HEK293 (cell line): ENCODE data around the gene RDX.

Experiments
- CTCF ChIP-seq: fragments of 450-650 bp; formaldehyde crosslinking; IDR thresholded peaks from 2 replicates; pipeline ENCODE4 v1.5.1; 2016; ENCODE audit warnings: missing biosample characterization, missing genetic modification characterization
- FEZF1 ChIP-seq: fragments of 450-650 bp; formaldehyde crosslinking; IDR thresholded peaks from 2 replicates; pipeline ENCODE4 v1.5.1; 2016; ENCODE audit warnings: missing biosample characterization, missing genetic modification characterization
- PBX3 ChIP-seq: sonication (generic); formaldehyde crosslinking; IDR thresholded peaks from 2 replicates; pipeline ENCODE4 v1.8.1; 2022; ENCODE audit warnings: mild to moderate bottlenecking, moderate library complexity, missing genetic modification reagents
- ZBTB49 ChIP-seq: fragments of 450-650 bp; formaldehyde crosslinking; IDR thresholded peaks from 2 replicates; pipeline ENCODE4 v1.5.1; 2016; ENCODE audit warnings: missing biosample characterization, missing genetic modification characterization, low read depth
- ZNF10 ChIP-seq: fragments of 450-650 bp; formaldehyde crosslinking; IDR thresholded peaks from 2 replicates; pipeline ENCODE4 v1.5.1; 2017; ENCODE audit warnings: missing biosample characterization, missing genetic modification characterization
- ZNF184 ChIP-seq: fragments of 450-650 bp; IDR thresholded peaks from 2 replicates; pipeline ENCODE4 v1.5.1; 2018; ENCODE audit warnings: missing biosample characterization, mild to moderate bottlenecking, missing genetic modification characterization
- ZNF211 ChIP-seq: fragments of 450-650 bp; formaldehyde crosslinking; IDR thresholded peaks from 2 replicates; pipeline ENCODE4 v1.5.1; 2016; ENCODE audit warnings: low read depth, missing biosample characterization, missing genetic modification characterization
- ZNF274 ChIP-seq, 2 experiments: fragments of 200-500 bp in 1 of 2; fragments of 450-650 bp in 1 of 2; sonication (Bioruptor generic) in 1 of 2; formaldehyde crosslinking in 1 of 2; IDR thresholded peaks; 2 replicates each; pipeline versions ENCODE4 v1.5.1 to v1.6.1; 2014 to 2016; ENCODE audit warnings: borderline replicate concordance in 1 of 2, inconsistent platforms in 1 of 2, low read length in 1 of 2, missing biosample characterization in 1 of 2, missing genetic modification characterization in 1 of 2
- ZNF302 ChIP-seq: fragments of 450-650 bp; formaldehyde crosslinking; IDR thresholded peaks from 2 replicates; pipeline ENCODE4 v1.5.1; 2016; ENCODE audit warnings: missing biosample characterization, missing genetic modification characterization, low read depth
- ZNF580 ChIP-seq: fragments of 450-650 bp; formaldehyde crosslinking; IDR thresholded peaks from 2 replicates; pipeline ENCODE4 v1.5.1; 2016; ENCODE audit warnings: missing biosample characterization, missing genetic modification characterization
- ZNF707 ChIP-seq: fragments of 450-650 bp; formaldehyde crosslinking; IDR thresholded peaks from 2 replicates; pipeline ENCODE4 v1.5.1; 2016; ENCODE audit warnings: missing biosample characterization, missing genetic modification characterization

DNA sequence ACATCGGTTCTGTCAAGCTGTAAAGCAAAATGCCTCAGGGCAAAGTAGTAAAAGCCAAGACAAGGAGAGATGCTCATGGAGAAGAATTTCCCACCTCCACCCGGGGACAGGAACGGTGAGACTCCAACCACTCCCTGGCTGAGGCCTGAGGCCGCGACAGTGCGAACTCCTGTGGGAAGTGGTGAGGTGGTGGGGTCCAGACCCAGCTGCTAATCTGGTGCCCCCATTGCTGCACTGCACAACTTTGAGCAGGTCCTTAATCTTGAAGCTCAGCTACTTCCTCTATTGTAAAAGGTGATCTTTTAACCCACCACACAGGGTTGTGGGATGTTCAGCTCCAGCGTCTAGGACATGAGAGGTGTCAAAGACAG lies 119.3 kb downstream of the RDX start:
- no peak for TF ChIP-seq CTCF
- TF ChIP-seq ZNF10 (tag by site-specific recombination): no peak
- TF ChIP-seq FEZF1 (tag by site-specific recombination): no peak
- TF ChIP-seq ZNF211 (tag by site-specific recombination): no peak
- TF ChIP-seq ZBTB49 (tag by site-specific recombination): no peak
- no peak for TF ChIP-seq ZNF302 (tag by site-specific recombination)
- no peak for TF ChIP-seq ZNF184 (tag by site-specific recombination)
- TF ChIP-seq ZNF707 (tag by site-specific recombination): no peak
- TF ChIP-seq ZNF580 (tag by site-specific recombination): no peak
- no peak for TF ChIP-seq ZNF274 (IDR thresholded peaks at IDR 0.05; ENCODE audit: low read length)
- no peak for TF ChIP-seq ZNF274 (tag by site-specific recombination; IDR thresholded peaks at IDR 0.05; ENCODE audit: borderline replicate concordance)
- TF ChIP-seq PBX3 (CRISPR knock-in tag): no peak
